Stimulated activated naive CD4-positive, alpha-beta T cell treated with Interleukin-2 at 50 U/mL for 16 hours (primary cell): ENCODE measurements around the gene GIPC1.

Experiments used
- DNase-seq: peaks from one replicate; lab custom pipeline; 2025; lab: John Stamatoyannopoulos, UW

GIPC1 gene

GRCh38 chr19:14494411-14494810 is 1.5 kb downstream of the GIPC1 start:
- DNase-seq, result no peak

GRCh38 chr19:14492756-14493337 is 3.1 kb downstream of the GIPC1 start:
- DNase-seq, result no peak

GRCh38 chr19:14487370-14488125 is 8.4 kb downstream of the GIPC1 start:
- DNase-seq, result no peak

GRCh38 chr19:14482172-14482941 is 13.6 kb downstream of the GIPC1 start:
- DNase-seq, result no peak

GRCh38 chr19:14480700-14481079 is 15.2 kb downstream of the GIPC1 start:
- DNase-seq, result no peak

GRCh38 chr19:14479975-14480699 is 15.8 kb downstream of the GIPC1 start:
- DNase-seq, result peak; percentile 58

GRCh38 chr19:14479309-14479974 is 16.5 kb downstream of the GIPC1 start:
- DNase-seq, result no peak

GRCh38 chr19:14478113-14478545 is 17.8 kb downstream of the GIPC1 start:
- no peak for DNase-seq

GRCh38 chr19:14477418-14478112 is 18.4 kb downstream of the GIPC1 start:
- DNase-seq, result no peak

- DNase-seq, result peak; percentile 15
Observed at GRCh38 chr19:14476673-14477401, 19.1 kb downstream of the GIPC1 start.

- no peak for DNase-seq
Observed at GRCh38 chr19:14476327-14476672, 19.6 kb downstream of the GIPC1 start.

GRCh38 chr19:14475251-14476073 is 20.5 kb downstream of the GIPC1 start, which contains the start of gene PTGER1:
PTGER1 (minus strand) TSS chr19:14475354; CDS start chr19:14474320, 1,034 bp downstream.
- DNase-seq, result no peak

GRCh38 chr19:14474827-14475226 is 21.1 kb downstream of the GIPC1 start:
- no peak for DNase-seq

- no peak for DNase-seq
Observed at GRCh38 chr19:14473978-14474578, 21.8 kb downstream of the GIPC1 start.

GRCh38 chr19:14473073-14473977 is 22.6 kb downstream of the GIPC1 start:
- no peak for DNase-seq

- peak; percentile 80 for DNase-seq
Observed at GRCh38 chr19:14472202-14472938, 23.6 kb downstream of the GIPC1 start.

GRCh38 chr19:14471436-14472187 is 24.3 kb downstream of the GIPC1 start:
- DNase-seq, result no peak
